NK-92 (cell line): ENCODE measurements around the gene RGS6.

Experiments used
- DNase-seq: peaks from one replicate; lab custom pipeline; 2025; ENCODE audit not compliant: unreplicated experiment; lab: John Stamatoyannopoulos, UW

Gene RGS6

GRCh38 chr14:72013721-72014345 is 81.6 kb downstream of the RGS6 start:
- no peak for DNase-seq

DNA sequence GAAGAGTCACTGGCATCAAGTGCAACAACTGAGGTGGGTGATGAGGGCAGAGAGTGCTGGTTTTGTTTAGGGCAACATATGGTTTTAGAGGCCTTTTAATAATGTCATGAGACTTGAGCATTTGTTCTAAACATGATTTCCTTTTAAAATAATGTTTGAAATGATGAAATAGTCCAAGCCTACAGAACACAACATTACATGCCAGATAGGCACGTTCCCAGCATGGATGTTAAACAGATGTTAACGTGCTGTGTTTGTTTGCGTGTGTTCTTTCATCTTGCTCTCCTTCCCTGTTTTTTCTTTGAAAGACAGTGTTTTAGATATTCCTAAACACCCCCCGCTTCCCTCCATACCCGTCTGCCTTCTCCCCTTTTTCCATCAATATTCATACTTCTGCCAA is 82.3 kb downstream of the RGS6 start:
- no peak for DNase-seq

DNA sequence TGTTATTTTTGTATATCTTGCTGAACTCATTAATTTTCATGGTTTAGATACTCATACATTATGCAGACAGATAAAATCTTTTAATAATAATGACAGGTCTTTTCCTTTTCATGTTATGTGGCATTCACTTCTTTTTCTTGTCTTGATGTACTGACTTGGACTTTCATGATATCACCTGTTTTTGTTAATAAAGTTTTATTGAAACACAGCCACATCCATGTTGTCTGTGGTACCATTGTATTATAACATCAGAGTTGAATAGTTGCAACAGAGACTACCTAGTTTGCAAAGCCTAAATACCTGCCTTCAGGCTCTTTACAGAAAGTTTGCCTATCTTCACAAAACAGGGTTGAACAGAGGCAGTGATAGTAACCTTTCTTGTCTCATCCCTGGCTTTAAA is 85.1 kb downstream of the RGS6 start:
- no peak for DNase-seq

DNA sequence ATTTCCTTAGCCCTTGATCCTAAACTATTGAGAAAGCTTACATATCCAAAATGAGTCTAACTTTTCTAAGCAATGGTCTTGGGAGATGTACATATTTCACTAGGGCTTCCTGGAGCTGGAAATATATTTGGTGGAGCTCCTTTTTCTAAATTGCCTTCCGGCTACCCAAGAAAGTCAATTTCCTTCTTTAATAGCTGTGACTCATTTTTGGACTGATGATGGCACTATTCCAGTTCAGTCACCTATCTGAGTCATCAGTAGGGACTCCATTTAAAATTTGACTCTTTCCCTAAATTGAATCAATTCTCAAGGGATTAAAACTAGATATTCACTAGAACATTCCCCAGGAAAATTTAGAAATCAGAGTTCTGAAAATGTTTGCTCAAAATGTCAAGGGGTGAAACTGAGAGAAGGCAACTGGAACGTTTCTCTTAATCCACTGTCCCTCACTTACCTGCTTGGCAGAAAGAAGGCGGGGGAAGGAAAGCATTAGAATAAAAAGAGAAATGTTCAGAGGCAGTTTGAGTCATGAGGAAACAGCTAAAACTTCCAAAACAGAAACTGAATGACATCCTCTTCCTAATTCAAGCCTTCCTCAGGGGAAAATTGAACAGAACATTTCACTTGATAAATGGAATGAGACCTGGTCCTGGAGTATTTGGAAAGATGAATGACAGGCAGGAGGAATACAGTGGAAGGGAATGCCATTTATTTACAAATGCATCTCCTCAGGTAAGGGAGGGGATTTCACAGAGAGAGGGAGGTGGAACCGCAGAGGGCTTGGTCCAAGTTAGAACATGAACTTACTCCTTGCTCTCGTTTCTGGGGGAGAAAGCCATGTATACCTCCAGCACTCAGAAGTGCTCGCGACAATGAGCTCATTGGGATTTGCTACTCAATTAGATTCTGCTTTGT is 91.2 kb downstream of the RGS6 start:
- no peak for DNase-seq

GRCh38 chr14:72024043-72024407 is 91.8 kb downstream of the RGS6 start:
- no peak for DNase-seq

DNA sequence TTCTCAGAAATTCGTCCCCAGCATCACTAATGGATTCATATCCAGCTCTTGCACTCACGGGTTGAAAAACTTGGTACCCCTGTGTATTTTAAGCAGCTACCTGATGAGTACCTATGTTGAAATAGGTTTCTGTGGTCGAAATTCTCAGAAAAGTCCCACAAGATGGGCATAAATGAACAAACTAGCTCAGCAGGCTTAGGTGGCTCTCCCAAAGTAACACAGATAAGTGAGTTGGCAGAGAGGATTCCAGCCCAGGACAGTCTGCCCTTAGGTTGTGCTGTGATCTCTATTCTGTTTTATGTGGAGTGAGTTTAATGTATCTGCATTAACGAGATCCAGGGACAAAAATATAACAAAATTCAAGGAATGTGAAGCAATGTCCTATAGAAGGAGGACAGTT is 92.3 kb downstream of the RGS6 start:
- DNase-seq: no peak

DNA sequence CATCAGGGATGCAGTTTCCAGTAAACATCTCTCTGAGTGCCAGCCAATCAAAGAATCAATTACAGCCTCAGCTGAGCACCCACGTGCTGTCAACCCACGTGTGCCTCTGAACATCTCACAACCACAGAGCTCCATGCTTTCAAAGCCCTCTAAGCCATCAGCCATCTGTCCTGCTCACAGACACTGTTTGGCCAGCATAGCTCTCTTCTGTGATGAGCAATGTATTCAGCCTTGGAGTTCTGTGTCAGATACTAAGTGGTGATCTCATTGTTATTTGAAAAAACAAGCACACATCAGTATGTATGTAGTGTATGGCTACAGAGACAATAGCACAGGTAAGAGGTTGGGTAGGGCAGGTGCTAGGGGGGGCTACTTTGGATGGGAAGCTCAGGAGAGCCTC is 94.3 kb downstream of the RGS6 start:
- no peak for DNase-seq

DNA sequence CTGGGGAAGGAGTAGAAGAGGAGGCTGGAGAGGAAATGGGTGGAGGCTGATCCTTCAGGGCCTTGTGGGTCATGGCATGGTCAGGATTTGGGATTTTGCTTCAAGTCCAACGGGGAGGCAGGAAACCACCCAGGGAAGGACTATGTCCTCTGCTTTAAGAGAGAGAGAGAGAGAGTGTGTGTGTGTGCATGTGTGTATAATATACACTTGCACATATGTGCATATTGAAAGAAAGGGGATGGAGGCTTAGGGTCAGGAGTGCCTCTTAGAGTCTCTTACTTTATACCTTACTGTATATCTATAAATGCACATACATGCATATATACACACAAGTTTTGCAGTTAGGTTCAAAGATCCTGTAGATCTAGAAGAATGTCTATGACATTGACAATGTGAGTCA is 94.8 kb downstream of the RGS6 start:
- DNase-seq: no peak

DNA sequence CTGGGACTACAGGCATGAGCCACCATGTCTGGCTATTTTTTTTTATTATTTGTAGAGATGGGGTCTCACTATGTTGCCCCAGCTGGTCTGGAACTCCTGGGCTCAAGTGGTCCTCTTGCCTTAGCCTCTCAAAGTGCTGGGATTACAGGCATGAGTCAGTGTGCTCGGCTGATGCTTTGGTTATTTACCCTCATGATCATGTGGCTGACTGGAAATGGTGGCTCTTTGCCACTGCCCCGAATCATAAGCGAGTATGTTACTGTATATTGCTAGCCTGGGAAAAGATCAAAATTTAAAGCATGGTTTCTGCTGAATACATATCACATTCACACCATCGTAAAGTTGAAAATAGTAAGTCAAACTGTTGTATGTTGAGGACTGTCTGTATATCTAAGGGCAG is 101.1 kb downstream of the RGS6 start:
- DNase-seq: no peak

- DNase-seq: no peak
Measured at GRCh38 chr14:72040528-72040927, 108.3 kb downstream of the RGS6 start.

GRCh38 chr14:72045271-72045670 is 113.0 kb downstream of the RGS6 start:
- no peak for DNase-seq

DNA sequence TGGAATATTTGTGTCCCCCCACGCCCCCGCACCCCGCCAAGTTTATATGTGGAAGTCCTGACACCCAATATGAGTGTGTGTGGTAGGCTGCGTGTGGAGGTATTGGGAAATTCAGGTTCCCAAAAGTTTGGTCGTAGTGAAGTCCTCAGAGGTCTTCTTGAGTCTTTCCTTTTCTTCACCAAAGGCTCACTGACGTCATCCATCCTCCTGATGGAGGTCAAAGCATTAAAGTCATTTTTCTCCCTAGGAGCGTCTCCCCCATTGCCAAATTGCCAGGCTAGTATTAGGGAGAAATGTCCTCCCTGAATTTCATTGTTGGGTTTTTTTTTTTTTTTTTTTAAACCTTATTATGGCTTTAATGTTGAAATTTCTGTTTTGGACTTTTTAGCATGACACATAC is 113.7 kb downstream of the RGS6 start:
- DNase-seq: no peak

- no peak for DNase-seq
Measured at GRCh38 chr14:72049462-72049861, 117.2 kb downstream of the RGS6 start.

DNA sequence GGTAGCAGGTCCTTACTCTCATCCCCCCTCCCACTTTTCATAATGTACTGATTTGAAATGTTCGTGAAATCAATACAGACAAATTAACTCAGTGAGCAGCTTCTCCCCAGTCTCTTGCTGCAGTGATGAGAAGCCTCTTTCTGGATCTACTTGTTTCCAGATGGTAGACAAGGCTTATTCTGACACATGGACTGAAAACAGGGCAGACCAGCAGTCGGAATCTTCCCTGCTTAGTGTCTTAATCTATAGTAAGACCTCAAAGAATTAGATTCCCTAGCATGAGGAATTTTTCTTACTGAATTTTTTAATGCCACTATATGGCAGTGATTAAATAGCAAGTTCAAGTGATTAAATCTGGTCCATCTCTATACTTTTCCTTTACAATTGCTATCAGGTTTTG is 120.1 kb downstream of the RGS6 start:
- no peak for DNase-seq

GRCh38 chr14:72053651-72054050 is 121.4 kb downstream of the RGS6 start:
- DNase-seq: no peak

DNA sequence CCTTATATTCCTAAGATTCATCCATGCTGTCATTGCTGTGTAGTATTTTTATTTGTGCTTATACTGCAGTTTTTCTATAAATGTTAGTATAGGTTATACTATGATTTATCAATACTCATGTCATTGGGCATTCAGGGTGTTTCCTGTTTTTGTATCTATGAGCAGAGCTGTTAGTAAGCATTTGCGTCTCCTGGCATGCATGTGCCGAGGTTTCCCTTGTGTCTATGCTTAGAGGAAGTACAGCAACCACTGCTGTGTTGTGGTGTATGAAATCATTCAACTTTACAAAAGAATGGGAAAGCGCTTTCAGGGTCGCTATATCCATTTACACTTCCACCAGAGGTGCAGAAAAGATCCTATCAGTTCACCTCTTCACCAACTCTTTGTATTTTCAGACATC is 122.7 kb downstream of the RGS6 start:
- DNase-seq: no peak

GRCh38 chr14:72057701-72058285 is 125.6 kb downstream of the RGS6 start:
- no peak for DNase-seq

DNA sequence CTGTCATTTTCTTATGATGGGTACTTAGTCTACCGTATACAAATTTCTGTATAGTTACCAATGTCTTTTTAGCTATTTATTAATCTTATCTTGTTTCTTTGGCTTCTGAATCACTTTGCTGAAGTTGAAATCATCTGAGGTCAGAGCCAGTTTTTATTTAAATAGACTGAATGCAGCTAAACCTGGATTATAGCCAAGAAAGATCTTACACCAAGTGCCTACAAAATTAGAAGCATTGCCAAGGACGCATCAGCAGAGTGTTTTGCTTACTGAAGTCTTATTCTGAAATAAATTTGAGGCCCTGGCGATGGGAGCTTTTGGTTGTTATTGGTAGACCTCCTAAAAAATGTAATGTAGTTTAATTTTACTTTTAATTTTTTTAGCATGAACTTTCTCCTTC is 128.2 kb downstream of the RGS6 start:
- DNase-seq: no peak

GRCh38 chr14:72060917-72061316 is 128.7 kb downstream of the RGS6 start:
- no peak for DNase-seq

DNA sequence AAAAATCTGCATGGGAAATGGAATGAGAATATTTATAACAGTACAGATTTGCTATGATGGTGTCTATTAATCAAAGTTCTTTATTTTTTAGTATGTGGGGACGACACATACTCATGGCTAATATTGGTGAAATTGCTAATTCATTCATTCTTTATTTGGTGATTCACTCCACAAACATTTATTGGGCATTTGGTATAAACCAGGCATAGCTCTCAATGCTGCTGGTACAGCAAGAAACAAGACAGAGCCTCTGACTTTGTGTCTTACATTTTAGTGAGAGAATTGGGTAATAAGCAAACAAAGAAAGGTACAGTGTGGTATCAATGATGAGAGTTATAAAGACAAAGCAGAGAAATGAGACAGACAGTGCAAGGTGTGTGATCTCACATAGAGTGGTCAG is 129.5 kb downstream of the RGS6 start:
- DNase-seq: no peak

- DNase-seq: no peak
Measured at GRCh38 chr14:72063761-72064282, 131.6 kb downstream of the RGS6 start.

DNA sequence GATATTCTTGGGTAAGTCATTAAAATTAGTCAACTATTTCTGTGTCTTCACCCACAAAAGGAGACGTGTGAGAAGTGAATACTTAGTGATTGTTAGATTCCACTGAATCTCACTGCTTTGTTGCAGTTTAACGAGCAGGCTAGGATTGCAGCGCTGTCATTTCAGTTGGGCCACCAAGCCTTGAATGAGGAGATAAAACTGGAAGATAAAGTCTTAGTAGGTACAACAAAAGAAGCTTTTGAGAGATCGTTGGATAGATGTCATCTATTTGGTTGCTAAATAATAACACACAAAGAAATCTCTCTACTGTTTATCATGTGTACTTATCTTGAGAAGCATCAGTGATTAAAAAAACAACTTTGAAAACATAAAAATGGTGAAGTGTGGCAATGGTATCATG is 132.3 kb downstream of the RGS6 start:
- no peak for DNase-seq
